H9 (cell line): ENCODE data around the gene MYL3. TPM values are rescaled to one million over a fixed set of nuclear protein-coding genes. Genes with fewer than 3 reads are reported as not detected.

ENCODE experiments used
- DNase-seq: peaks from one replicate; pipeline ENCODE4 v3.0.0-alpha.2; 2017
- H2AFZ ChIP-seq: one replicate; pipeline ENCODE4 v1.6.1; 2013; ENCODE audit warnings: mild to moderate bottlenecking, low read length, control low read depth, moderate library complexity
- H2AK5ac ChIP-seq: 2 replicates; pipeline ENCODE4 v1.6.1; 2013; ENCODE audit warnings: low read length, control low read depth, mixed read lengths; ENCODE audit not compliant: insufficient read length
- H2BK120ac ChIP-seq: one replicate; pipeline ENCODE4 v1.6.1; 2013; ENCODE audit warnings: low read depth, mild to moderate bottlenecking, low read length, control low read depth, inconsistent platforms; ENCODE audit not compliant: poor library complexity, severe bottlenecking
- H2BK12ac ChIP-seq: 2 replicates; pipeline ENCODE4 v1.6.1; 2013; ENCODE audit warnings: low read length, control low read depth, mixed read lengths, low read depth; ENCODE audit not compliant: insufficient read length
- H2BK15ac ChIP-seq: 2 replicates; pipeline ENCODE4 v1.6.1; 2013; ENCODE audit warnings: low read depth, low read length, control low read depth
- H2BK20ac ChIP-seq: one replicate; pipeline ENCODE4 v1.6.1; 2013; ENCODE audit warnings: low read depth, mild to moderate bottlenecking, low read length, control low read depth, inconsistent platforms; ENCODE audit not compliant: poor library complexity, severe bottlenecking
- H2BK5ac ChIP-seq: 2 replicates; pipeline ENCODE4 v1.6.1; 2013; ENCODE audit warnings: low read length, control low read depth, mixed read lengths; ENCODE audit not compliant: insufficient read length
- H3K14ac ChIP-seq: 2 replicates; pipeline ENCODE4 v1.6.1; 2013; ENCODE audit warnings: low read length, control low read depth; ENCODE audit not compliant: insufficient read depth
- H3K18ac ChIP-seq: 2 replicates; pipeline ENCODE4 v1.6.1; 2013; ENCODE audit warnings: low read depth, mild to moderate bottlenecking, mixed read lengths, low read length, control low read depth; ENCODE audit not compliant: insufficient read length
- H3K23ac ChIP-seq: 2 replicates; pipeline ENCODE4 v1.6.1; 2013; ENCODE audit warnings: low read length, control low read depth, mixed read lengths, low read depth; ENCODE audit not compliant: insufficient read length
- H3K23me2 ChIP-seq: 2 replicates; pipeline ENCODE4 v1.6.1; 2013; ENCODE audit warnings: low read depth, mild to moderate bottlenecking, mixed read lengths, low read length, control low read depth; ENCODE audit not compliant: insufficient read length, poor library complexity, severe bottlenecking
- H3K27ac ChIP-seq: 2 replicates; pipeline ENCODE4 v1.5.1; 2013; ENCODE audit warnings: low read length, control low read depth, mixed read lengths, low read depth; ENCODE audit not compliant: insufficient read length
- H3K27me3 ChIP-seq: 2 replicates; pipeline ENCODE4 v1.6.1; 2013; ENCODE audit warnings: low read length, control low read depth, inconsistent platforms; ENCODE audit not compliant: insufficient read depth
- H3K4ac ChIP-seq: 2 replicates; pipeline ENCODE4 v1.6.1; 2013; ENCODE audit warnings: low read depth, mild to moderate bottlenecking, control low read depth, inconsistent platforms, low read length, moderate library complexity
- H3K4me1 ChIP-seq: 2 replicates; pipeline ENCODE4 v1.6.1; 2013; ENCODE audit warnings: low read length, control low read depth, inconsistent platforms; ENCODE audit not compliant: insufficient read depth
- H3K4me2 ChIP-seq: 2 replicates; pipeline ENCODE4 v1.6.1; 2013; ENCODE audit warnings: low read length, control low read depth, mixed read lengths; ENCODE audit not compliant: insufficient read length, insufficient read depth
- H3K56ac ChIP-seq: 2 replicates; pipeline ENCODE4 v1.6.1; 2013; ENCODE audit warnings: low read depth, mild to moderate bottlenecking, mixed read lengths, low read length, control low read depth; ENCODE audit not compliant: insufficient read length
- H3K79me1 ChIP-seq: 2 replicates; pipeline ENCODE4 v1.6.1; 2013; ENCODE audit warnings: low read depth, mild to moderate bottlenecking, moderate library complexity, low read length, control low read depth, inconsistent platforms; ENCODE audit not compliant: insufficient read depth, poor library complexity, severe bottlenecking
- H3K79me2 ChIP-seq: 2 replicates; pipeline ENCODE4 v1.6.1; 2013; ENCODE audit warnings: low read length, control low read depth, inconsistent platforms; ENCODE audit not compliant: insufficient read depth
- H3K9ac ChIP-seq: 2 replicates; pipeline ENCODE4 v1.6.1; 2013; ENCODE audit warnings: low read length, control low read depth, mixed read lengths; ENCODE audit not compliant: insufficient read length; ENCODE audit errors: extremely low read depth
- H3K9me3 ChIP-seq: one replicate; pipeline ENCODE4 v1.6.1; 2013; ENCODE audit warnings: low read depth, low read length, inconsistent platforms; ENCODE audit not compliant: control insufficient read depth
- H3T11ph ChIP-seq: one replicate; pipeline ENCODE4 v1.6.1; 2013; ENCODE audit warnings: mild to moderate bottlenecking, low read length, control low read depth, inconsistent platforms
- H4K20me1 ChIP-seq: one replicate; pipeline ENCODE4 v1.6.1; 2013; ENCODE audit not compliant: control insufficient read depth, insufficient read length, insufficient read depth
- H4K5ac ChIP-seq: 2 replicates; pipeline ENCODE4 v1.6.1; 2013; ENCODE audit warnings: low read depth, mild to moderate bottlenecking, mixed read lengths, low read length, control low read depth; ENCODE audit not compliant: insufficient read length
- H4K8ac ChIP-seq: replicated peaks from 2 replicates; pipeline ENCODE4 v1.6.1; 2013; ENCODE audit warnings: low read length, control low read depth, mixed read lengths, low read depth; ENCODE audit not compliant: insufficient read length
- H4K91ac ChIP-seq: 2 replicates; pipeline ENCODE4 v1.6.1; 2013; ENCODE audit warnings: low read depth, mild to moderate bottlenecking, moderate library complexity, mixed read lengths, low read length, control low read depth; ENCODE audit not compliant: insufficient read length
- H3K27ac Mint-ChIP-seq, 3 experiments: 2 replicates in 2 of 3; 3 replicates in 1 of 3; pipeline ENCODE4 v1.8.0; 2020 to 2021; ENCODE audit warnings: mixed read lengths in 3 of 3, mild to moderate bottlenecking in 1 of 3, moderate library complexity in 1 of 3
- H3K27me3 Mint-ChIP-seq: 2 replicates; pipeline ENCODE4 v1.8.0; 2021; ENCODE audit warnings: low read depth, mild to moderate bottlenecking, moderate library complexity, mixed read lengths
- H3K36me3 Mint-ChIP-seq, 3 experiments: 2 replicates in 2 of 3; 3 replicates in 1 of 3; pipeline ENCODE4 v1.8.0; 2020 to 2021; ENCODE audit warnings: low read depth in 3 of 3, mixed read lengths in 3 of 3; ENCODE audit not compliant: insufficient read depth in 1 of 3
- H3K4me1 Mint-ChIP-seq, 2 experiments: 2 replicates each; pipeline ENCODE4 v1.8.0; 2020; ENCODE audit warnings: mixed read lengths in 2 of 2
- H3K4me3 Mint-ChIP-seq, 2 experiments: 2 replicates in 1 of 2; 3 replicates in 1 of 2; pipeline ENCODE4 v1.8.0; 2020 to 2021; ENCODE audit warnings: mild to moderate bottlenecking in 2 of 2, mixed read lengths in 2 of 2, moderate library complexity in 1 of 2
- H3K9me3 Mint-ChIP-seq, 2 experiments: 2 replicates in 1 of 2; 3 replicates in 1 of 2; pipeline ENCODE4 v1.8.0; 2020; ENCODE audit warnings: mild to moderate bottlenecking in 2 of 2, mixed read lengths in 2 of 2, moderate library complexity in 1 of 2
- CTCF ChIP-seq: fragments of 200-600 bp; sonication (generic); conservative IDR thresholded peaks from 3 replicates; pipeline ENCODE4 v1.8.0; 2021; ENCODE audit warnings: antibody characterized with exemption, mild to moderate bottlenecking
- WGBS: extraction: QIAGEN DNeasy Blood & Tissue Kit; methylation state at CpG from one replicate; pipeline ENCODE4 v1.1.7; 2013; ENCODE audit warnings: missing lambda C conversion rate, low lambda C conversion rate, mixed read lengths; ENCODE audit not compliant: insufficient read length; ENCODE audit errors: extremely low coverage; 5-methylcytosine and 5-hydroxymethylcytosine counted together
- total RNA-seq: library from RNA; stranded (reverse); gene quantifications from 2 replicates; pipeline ENCODE4 v1.2.1, GENCODE V29; 2021

The MYL3 gene
- total RNA-seq, 1 experiment from 2014 or later, result 0.24 TPM

- H3K4ac ChIP-seq, result no peak overlapping the region
- H2AFZ ChIP-seq, result no peak overlapping the region
- H4K91ac ChIP-seq, result no peak overlapping the region
- Mint-ChIP-seq H3K36me3 (no peaks in the 10 kb centered on the region), H3K27me3 (peaks cover 68% of the 10 kb centered on the region), H3K4me3 (no peak overlapping the region), H3K4me1 (peaks cover 2 to 12% of the 10 kb centered on the region in 2 experiments; a peak in 3 of 4 replicates), H3K9me3 (no peaks in the 10 kb centered on the region), H3K27ac (no peak overlapping the region; a peak in 1 of 7 replicates)
- no peak overlapping the region for H3K27ac ChIP-seq
- no peaks in the 10 kb centered on the region for H3K79me1 ChIP-seq
- H2BK5ac ChIP-seq, result no peak overlapping the region
- H3T11ph ChIP-seq, result no peak overlapping the region
- H3K9me3 ChIP-seq, result no peaks in the 10 kb centered on the region
- H4K20me1 ChIP-seq, result no peaks in the 10 kb centered on the region
- H4K5ac ChIP-seq, result no peak overlapping the region
- no peak overlapping the region for H3K56ac ChIP-seq
- H3K4me2 ChIP-seq, result no peak overlapping the region
- no peak for DNase-seq
- no peak overlapping the region for H3K23ac ChIP-seq
- no peaks in the 10 kb centered on the region for H3K23me2 ChIP-seq
- no peak for TF ChIP-seq CTCF
- H2BK12ac ChIP-seq, result no peak overlapping the region
- no peak overlapping the region for H3K9ac ChIP-seq
- no peaks in the 10 kb centered on the region; the same call in 1 of the 2 replicates for H3K27me3 ChIP-seq
- no peaks in the 10 kb centered on the region for H3K4me1 ChIP-seq
- H3K79me2 ChIP-seq, result no peaks in the 10 kb centered on the region
- no peak overlapping the region for H4K8ac ChIP-seq
- no CpG with 5 or more reads among the region's 5 CpGs for WGBS
- H2AK5ac ChIP-seq, result no peak overlapping the region
- no peak overlapping the region for H2BK15ac ChIP-seq
- H2BK120ac ChIP-seq, result no peak overlapping the region
- H3K18ac ChIP-seq, result no peak overlapping the region
- H3K14ac ChIP-seq, result no peak overlapping the region
- H2BK20ac ChIP-seq, result no peak overlapping the region
Observed at GRCh38 chr3:46870651-46871050, 7.4 kb upstream of the MYL3 start.
